ENCODE measurements around the gene SERPINE3.

- TF ChIP-seq CTCF (IDR thresholded peaks at IDR 0.05) (no peak), POLR2A (IDR thresholded peaks at IDR 0.05) (no peak)
These were observed 17.7 kb upstream of the SERPINE3 start for GRCh38 chr13:51321836-51322235.
